ENCODE results near the gene CLVS2.

The CLVS2 gene, protein sequence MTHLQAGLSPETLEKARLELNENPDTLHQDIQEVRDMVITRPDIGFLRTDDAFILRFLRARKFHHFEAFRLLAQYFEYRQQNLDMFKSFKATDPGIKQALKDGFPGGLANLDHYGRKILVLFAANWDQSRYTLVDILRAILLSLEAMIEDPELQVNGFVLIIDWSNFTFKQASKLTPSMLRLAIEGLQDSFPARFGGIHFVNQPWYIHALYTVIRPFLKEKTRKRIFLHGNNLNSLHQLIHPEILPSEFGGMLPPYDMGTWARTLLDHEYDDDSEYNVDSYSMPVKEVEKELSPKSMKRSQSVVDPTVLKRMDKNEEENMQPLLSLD

DNA sequence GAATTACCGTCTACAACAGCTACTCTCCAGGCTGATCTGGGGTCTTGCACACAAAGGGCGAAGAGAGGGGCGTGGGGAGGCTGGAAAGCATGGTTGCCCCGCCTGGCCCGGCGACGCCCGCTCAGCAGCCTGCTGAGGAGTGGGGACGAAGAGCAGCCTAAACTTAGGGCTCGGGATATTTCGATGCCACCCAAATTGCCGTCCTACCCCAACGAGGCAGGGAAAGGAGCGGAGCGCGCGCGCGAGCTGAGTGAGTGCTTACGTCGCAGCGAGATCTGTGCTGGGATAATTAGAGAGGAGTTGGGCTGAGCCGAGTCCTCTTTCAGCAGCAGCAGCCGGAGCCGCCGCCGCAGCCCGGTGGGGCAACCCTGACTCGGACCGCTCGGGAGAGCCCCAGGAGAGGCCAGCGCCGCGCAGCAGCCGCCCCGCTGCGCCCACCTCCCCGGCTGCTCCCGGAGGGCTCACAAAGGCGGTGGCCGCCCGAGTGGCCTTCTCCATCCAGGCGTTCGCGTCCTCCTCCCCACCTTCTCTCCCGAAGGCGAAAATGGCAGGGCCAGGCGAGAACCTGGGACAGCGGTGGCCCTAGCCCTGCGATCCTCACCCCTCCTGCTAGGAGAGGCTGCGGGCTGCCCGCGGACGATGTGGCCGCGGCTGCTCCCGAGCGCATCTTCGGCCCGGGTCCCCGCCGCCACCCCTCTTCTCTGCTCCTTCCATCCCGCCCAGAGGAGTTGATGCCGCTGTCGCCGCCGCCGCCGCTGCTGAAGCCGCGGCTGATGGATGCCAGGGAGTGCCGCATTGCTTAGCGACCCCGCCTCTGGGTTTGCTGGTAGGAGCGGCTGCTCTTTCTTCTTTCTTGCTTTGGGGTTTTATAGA lies at the start of gene CLVS2:
Gene CLVS2, plus strand, starts transcription at position 315 of the 873 bp plus-strand sequence. CDS start 1,543 bp downstream, outside the sequence.
- no peak for DNase-seq (ENCODE audit: low read depth)

DNA sequence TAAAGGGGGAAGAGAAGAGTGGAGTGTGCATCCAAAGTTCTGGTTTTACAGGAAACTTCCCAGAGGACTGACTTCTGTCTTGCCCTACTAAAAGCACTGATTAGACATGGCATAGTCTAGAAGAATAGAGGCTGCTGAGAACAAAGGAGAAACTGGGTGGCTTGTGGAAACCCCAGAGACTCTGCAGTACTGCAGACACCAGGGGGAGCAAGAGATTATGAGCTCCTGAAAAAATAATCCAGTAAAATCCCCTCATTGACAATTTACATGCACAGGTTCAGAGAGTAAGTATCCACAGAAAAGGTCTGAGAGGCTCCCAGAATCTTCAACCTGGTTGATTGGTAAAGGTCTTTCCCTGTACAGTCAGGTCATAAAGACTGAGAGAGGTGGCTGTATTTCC lies 48.7 kb upstream of the CLVS2 start:
- no peak for DNase-seq (ENCODE audit: low read depth)

GRCh38 chr6:122953766-122954165 lies 42.3 kb upstream of the CLVS2 start:
- no peak for DNase-seq (ENCODE audit: low read depth)

DNA sequence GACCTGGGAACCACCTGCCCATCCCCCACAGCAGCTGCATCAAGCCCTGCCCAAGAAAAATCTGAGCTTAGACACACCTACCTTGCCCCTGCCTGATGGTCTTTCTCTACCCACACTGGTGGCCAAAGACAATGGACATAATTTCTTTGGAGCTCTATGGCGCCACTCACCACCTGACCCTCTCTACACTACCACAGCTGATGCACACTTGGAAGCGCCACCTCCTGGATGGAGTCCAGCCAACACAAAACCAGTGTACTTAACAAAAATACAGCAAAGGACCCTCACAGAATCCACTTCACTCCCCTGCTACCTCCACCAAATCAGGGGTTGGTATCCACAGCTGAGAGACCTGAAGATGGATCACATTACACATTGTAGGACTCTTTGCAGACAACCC lies 39.7 kb upstream of the CLVS2 start:
- no peak for DNase-seq (ENCODE audit: low read depth)

- no peak for DNase-seq (ENCODE audit: low read depth)
Observed at GRCh38 chr6:122962000-122962624, 33.9 kb upstream of the CLVS2 start.

DNA sequence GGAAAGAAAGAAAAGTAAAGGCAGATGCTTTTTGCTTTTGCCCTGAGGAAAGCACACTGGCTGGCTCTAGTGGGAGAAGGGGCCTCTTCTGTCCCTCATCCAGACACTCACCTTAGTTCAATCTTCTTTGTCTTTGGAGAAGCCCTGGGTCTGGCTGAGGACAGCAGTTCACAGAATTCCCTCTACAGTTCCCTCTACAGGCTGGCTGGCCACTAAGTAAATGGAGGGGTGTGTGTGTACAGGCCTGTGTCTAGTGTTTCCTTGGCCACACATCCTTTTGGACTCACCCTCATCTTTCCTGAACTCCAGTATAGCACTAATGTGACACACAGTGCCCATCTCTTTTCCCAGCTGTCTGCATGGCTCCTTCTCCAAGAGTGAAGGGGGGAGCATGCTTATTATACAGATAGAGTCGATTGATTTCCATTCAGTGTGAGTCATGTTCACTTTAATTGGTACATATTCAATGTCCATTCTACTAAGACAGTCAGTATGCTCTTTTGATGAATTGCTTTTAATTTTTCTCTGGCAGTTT lies 26.0 kb upstream of the CLVS2 start:
- DNase-seq (ENCODE audit: low read depth), result no peak

DNA sequence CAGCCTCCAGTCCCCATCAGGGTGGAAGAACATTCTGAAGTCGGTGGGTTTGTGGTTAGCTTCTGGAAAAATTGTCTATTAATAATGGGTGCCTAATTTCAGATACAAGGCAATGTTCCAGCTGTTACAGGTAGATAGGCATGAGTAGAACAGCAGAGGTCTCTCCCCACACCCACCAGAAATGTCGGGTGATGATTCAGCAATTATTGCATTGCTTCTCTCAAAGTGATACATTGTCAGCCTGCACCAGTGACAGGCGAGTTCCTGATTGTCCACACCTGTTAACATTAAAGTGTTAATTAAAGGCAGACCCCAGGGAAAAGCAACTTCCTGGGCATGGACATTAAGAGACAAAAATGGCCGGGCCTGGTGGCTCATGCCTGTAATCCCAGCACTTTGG lies 18.9 kb upstream of the CLVS2 start:
- no peak for DNase-seq (ENCODE audit: low read depth)

- no peak for DNase-seq (ENCODE audit: low read depth)
Observed at GRCh38 chr6:122984393-122984792, 11.6 kb upstream of the CLVS2 start.

DNA sequence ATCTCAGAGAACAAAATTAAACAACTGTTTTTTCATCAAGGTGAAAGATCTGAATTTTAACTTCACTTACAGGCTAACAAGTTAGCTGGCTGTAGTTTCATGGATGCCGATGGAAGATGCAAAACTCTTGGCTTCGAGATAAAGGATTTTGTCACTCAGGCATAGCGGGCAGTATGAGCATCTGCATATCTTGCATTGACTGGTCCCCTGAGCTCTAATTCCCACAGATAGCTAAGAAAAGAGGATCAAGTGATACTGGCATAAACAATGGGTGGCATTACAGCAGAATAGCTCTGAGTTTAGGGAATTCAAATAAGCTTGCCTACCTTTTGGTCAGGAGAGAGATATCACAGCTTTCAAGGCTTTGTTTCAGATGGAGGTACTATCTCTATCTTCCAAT lies 1.8 kb upstream of the CLVS2 start:
- no peak for DNase-seq (ENCODE audit: low read depth)

- DNase-seq (ENCODE audit: low read depth), result no peak
Observed at GRCh38 chr6:122996794-122997505, 915 bp downstream of the CLVS2 start.

GRCh38 chr6:122997541-122998150 lies 1.6 kb downstream of the CLVS2 start:
- DNase-seq (ENCODE audit: low read depth), result no peak

DNA sequence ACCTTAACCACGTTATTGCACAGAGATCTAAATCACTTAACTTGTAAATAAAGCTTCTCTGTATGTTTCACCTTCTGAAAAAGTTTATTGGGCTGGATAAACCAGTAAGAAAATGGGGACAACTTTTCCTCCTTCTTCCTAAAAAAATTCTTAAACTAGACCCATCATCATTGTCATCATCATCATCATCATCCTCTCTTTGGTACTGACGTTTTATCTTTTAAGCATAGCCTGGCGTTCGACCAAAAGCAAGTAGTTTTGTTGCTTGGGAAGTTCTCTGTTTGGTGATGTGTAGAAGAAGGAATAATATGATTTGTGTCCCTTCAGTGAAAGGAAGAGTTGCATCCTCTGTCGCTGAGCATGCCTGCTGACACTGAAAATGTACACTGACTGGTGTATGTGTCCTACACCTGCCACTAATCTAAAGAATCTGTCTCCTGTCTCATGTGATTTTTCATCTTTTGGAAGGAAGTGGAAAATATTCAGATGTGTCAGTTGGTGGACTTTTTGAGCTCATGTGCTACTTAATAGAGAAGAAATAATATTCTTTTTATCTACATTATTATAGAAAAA lies 2.5 kb downstream of the CLVS2 start:
- no peak for DNase-seq (ENCODE audit: low read depth)

DNA sequence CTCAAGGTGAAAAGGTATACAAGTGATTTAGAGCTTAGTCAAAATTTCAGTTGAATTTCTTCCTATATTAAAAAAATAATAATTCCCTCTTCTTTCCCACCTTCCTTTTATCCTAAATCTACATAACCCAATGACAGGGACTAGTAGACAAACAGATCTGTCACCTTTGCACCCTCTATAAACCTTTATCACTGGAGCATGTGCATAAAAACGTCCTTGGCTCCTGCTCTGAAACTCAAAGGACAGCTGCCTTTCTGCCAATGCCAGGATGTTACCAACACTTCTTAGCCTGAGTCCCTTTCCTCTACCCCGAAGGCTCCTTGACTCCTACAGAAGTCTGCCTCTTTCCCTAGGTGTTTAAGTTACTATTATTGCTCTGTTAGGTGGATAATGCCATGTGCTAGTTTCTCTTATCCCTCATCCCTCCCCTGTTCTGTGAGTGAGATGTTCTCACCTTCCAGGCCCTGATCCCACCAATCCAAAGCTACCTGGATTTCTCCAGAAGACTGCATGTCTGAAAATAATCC lies 4.3 kb downstream of the CLVS2 start:
- DNase-seq (ENCODE audit: low read depth), result no peak

DNA sequence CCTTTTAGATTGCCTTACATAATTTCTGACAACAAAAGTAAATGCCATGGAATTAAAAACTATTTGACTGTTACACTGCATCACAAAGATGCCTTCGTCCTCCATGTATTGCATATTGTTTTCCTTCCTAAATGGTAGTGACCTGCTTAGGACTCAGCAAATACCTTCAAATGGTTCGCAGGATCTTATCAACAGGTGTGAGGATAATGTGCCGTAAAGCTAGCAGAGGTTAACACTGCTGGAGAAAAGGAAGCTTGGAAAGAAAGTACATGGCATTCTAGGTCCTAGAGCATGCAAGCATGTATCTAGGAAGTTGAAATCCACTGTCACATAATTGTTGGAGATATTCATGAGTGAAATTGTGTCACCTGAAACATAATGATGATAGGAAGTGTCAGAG lies 5.5 kb downstream of the CLVS2 start:
- no peak for DNase-seq (ENCODE audit: low read depth)

- DNase-seq (ENCODE audit: low read depth), result no peak
Observed at GRCh38 chr6:123007885-123008284, 11.8 kb downstream of the CLVS2 start.

DNA sequence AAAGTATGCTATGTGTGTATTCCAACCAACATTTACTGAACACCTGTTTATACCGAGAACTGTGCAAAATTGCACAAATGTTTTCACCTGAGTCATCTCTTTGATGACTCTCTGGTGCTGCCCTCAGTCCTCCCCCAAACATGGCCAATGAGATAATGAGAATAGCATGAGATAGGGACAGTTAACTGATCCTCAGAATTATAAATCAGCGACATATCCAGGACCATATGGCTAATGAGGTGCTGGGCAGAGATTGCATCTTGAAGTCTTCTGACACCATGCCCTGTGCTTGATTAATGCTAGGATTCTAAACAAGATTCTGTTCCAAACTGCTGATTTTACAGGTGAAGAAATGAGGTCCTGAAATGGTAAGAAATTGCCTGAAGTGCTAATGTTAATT lies 13.0 kb downstream of the CLVS2 start:
- no peak for DNase-seq (ENCODE audit: low read depth)

GRCh38 chr6:123014835-123015234 lies 18.8 kb downstream of the CLVS2 start:
- DNase-seq (ENCODE audit: low read depth), result no peak

- no peak for DNase-seq (ENCODE audit: low read depth)
Observed at GRCh38 chr6:123016431-123017103, 20.5 kb downstream of the CLVS2 start.

DNA sequence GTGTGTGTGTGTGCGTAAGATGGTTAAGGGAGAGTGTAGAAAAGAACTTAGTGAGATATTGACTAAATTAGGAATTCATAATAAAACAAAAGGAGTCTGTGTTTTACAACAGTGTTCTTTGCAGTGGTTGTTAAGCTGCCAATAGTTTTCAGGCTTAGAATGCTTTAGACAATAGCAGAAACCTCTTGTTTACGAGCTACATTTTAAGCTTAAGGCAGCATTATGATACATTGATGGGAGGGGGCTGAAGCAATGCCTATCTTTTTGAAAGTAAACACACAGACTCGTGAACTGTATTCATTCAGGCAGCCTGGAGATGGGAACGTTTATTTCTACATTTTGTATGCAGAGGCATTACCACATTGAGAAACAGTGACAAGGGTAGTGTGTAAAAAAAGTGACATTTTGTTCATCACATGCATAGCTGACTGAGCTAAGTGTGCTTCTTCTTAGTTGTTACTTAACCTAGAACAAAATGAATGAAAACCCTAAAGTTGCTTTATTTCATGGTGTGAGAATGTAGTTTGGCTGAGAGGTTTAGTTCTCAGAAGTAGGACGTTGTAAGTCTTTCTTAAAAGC lies 21.2 kb downstream of the CLVS2 start:
- DNase-seq (ENCODE audit: low read depth), result no peak

GRCh38 chr6:123022975-123023374 lies 26.9 kb downstream of the CLVS2 start:
- DNase-seq (ENCODE audit: low read depth), result no peak
